NCI-H446 (cell line): Measurements from ENCODE around the gene KRT77.

ENCODE experiments used
- DNase-seq, 2 experiments: peaks; one replicate each; lab custom pipeline; 2025; lab: John Stamatoyannopoulos, UW

KRT77 gene

GRCh38 chr12:52656616-52657015 is 46.7 kb downstream of the KRT77 start:
- no peak for DNase-seq

GRCh38 chr12:52655720-52656124 is 47.6 kb downstream of the KRT77 start:
- no peak for DNase-seq

GRCh38 chr12:52655251-52655650 is 48.1 kb downstream of the KRT77 start:
- no peak for DNase-seq

GRCh38 chr12:52651726-52652261 is 51.5 kb downstream of the KRT77 start, which contains the start of gene KRT2:
KRT2 (minus strand) TSS chr12:52652211; CDS start chr12:52652142, 69 bp downstream.
- DNase-seq: no peak

GRCh38 chr12:52650520-52651081 is 52.7 kb downstream of the KRT77 start:
- no peak for DNase-seq

GRCh38 chr12:52649066-52649465 is 54.3 kb downstream of the KRT77 start:
- DNase-seq: no peak

- DNase-seq: no peak
These were observed 55.2 kb downstream of the KRT77 start for GRCh38 chr12:52648012-52648550.

- DNase-seq: no peak
These were observed 55.7 kb downstream of the KRT77 start for GRCh38 chr12:52647601-52648000.

- no peak for DNase-seq
These were observed 56.7 kb downstream of the KRT77 start for GRCh38 chr12:52646613-52647012.

GRCh38 chr12:52645982-52646381 is 57.3 kb downstream of the KRT77 start:
- no peak for DNase-seq

- DNase-seq: no peak
These were observed 58.1 kb downstream of the KRT77 start for GRCh38 chr12:52645120-52645761.

GRCh38 chr12:52644078-52644415 is 59.3 kb downstream of the KRT77 start:
- DNase-seq: no peak

- DNase-seq: no peak
These were observed 59.9 kb downstream of the KRT77 start for GRCh38 chr12:52643233-52644077.

GRCh38 chr12:52641468-52641867 is 61.9 kb downstream of the KRT77 start:
- DNase-seq: no peak
